ENCODE results near the gene WAS. TPM values are rescaled to one million over a fixed set of nuclear protein-coding genes. Genes with fewer than 3 reads are reported as not detected.
"Not testable (repeated sequence)": the region's sequence is repeated elsewhere in the genome, so short reads cannot be mapped to it uniquely, and the experiment has no call there.

The WAS gene
- total RNA-seq, 2 experiments from 2014 or later: 81.6 to 81.9 TPM

- ChIA-PET CTCF (interaction anchor here (0.8 to 1.6 kb wide), 22 partner anchors 9 to 299 kb away, joined by 3 to 10 read pairs (median 4); partner anchors contain the start of genes PQBP1, SLC35A2 and SUV39H1), POLR2A (interaction anchor here (0.6 kb wide), 1 partner anchor 550 kb away, joined by 3 read pairs; no protein-coding TSS in a partner anchor)
- ATAC-seq: no peak
- no peaks in the 10 kb centered on the region for H3K36me3 Mint-ChIP-seq (ENCODE audit: low read depth)
- no peak overlapping the region for H3K4me3 Mint-ChIP-seq
- H3K27ac Mint-ChIP-seq: no peak overlapping the region
- H3K9me3 Mint-ChIP-seq: no peaks in the 10 kb centered on the region
- peak; percentile 25 for TF ChIP-seq CTCF (IDR thresholded peaks at IDR 0.05)
- no peaks in the 10 kb centered on the region for H3K27me3 Mint-ChIP-seq
- DNase-seq: peak; percentile 43
- H3K4me1 Mint-ChIP-seq (ENCODE audit: low read depth): peaks cover 11% of the 10 kb centered on the region
- intact Hi-C loops (cut with micrococcal nuclease): no loop called here
These were observed 35.3 kb upstream of the WAS start for GRCh38 chrX:48648336-48648751.

- DNase-seq: no peak
- TF ChIP-seq CTCF (IDR thresholded peaks at IDR 0.05): no peak
- Mint-ChIP-seq H3K36me3 (ENCODE audit: low read depth) (no peaks in the 10 kb centered on the region), H3K27me3 (no peaks in the 10 kb centered on the region), H3K4me3 (no peak overlapping the region), H3K4me1 (ENCODE audit: low read depth) (peaks cover 11% of the 10 kb centered on the region), H3K27ac (no peak overlapping the region), H3K9me3 (no peaks in the 10 kb centered on the region)
- intact Hi-C loops (cut with micrococcal nuclease): no loop called here
- CTCF ChIA-PET: interaction anchor here (0.8 to 1.6 kb wide), 8 partner anchors 17 to 298 kb away, joined by 3 to 9 read pairs (median 5); partner anchors contain the start of genes PQBP1 and SUV39H1
- POLR2A ChIA-PET: no interaction called here
- ATAC-seq: no peak
These were observed 34.5 kb upstream of the WAS start for GRCh38 chrX:48649102-48649501.

- H3K9me3 Mint-ChIP-seq; H3K27me3 Mint-ChIP-seq; DNase-seq; intact Hi-C loops (cut with micrococcal nuclease); CTCF ChIA-PET; H3K4me3 Mint-ChIP-seq; H3K36me3 Mint-ChIP-seq (ENCODE audit: low read depth): not testable (repeated sequence)
- ATAC-seq: peak; percentile 7
- Mint-ChIP-seq H3K27ac (peak overlapping the region; percentile 38), H3K4me1 (ENCODE audit: low read depth) (peaks cover 11% of the 10 kb centered on the region)
- POLR2A ChIA-PET: interaction anchor here (0.6 kb wide), 1 partner anchor 25 kb away, joined by 3 read pairs; no protein-coding TSS in a partner anchor
These were observed 31.5 kb upstream of the WAS start for GRCh38 chrX:48652055-48652579.

GRCh38 chrX:48654746-48655145 is 28.9 kb upstream of the WAS start:
- DNase-seq; H3K4me3 Mint-ChIP-seq; H3K9me3 Mint-ChIP-seq; H3K27me3 Mint-ChIP-seq; CTCF ChIA-PET; intact Hi-C loops (cut with micrococcal nuclease); H3K36me3 Mint-ChIP-seq (ENCODE audit: low read depth); POLR2A ChIA-PET; H3K4me1 Mint-ChIP-seq (ENCODE audit: low read depth); ATAC-seq; H3K27ac Mint-ChIP-seq: not testable (repeated sequence)

- DNase-seq; intact Hi-C loops (cut with micrococcal nuclease); H3K4me3 Mint-ChIP-seq; ATAC-seq; H3K27ac Mint-ChIP-seq; H3K4me1 Mint-ChIP-seq (ENCODE audit: low read depth); H3K36me3 Mint-ChIP-seq (ENCODE audit: low read depth); H3K27me3 Mint-ChIP-seq; CTCF ChIA-PET; H3K9me3 Mint-ChIP-seq: not testable (repeated sequence)
- POLR2A ChIA-PET: interaction anchor here (0.7 kb wide), 1 partner anchor 321 kb away, joined by 5 read pairs; no protein-coding TSS in a partner anchor
These were observed 23.9 kb upstream of the WAS start for GRCh38 chrX:48659686-48660085.

GRCh38 chrX:48663241-48663640 is 20.4 kb upstream of the WAS start:
- no peak for TF ChIP-seq CTCF (IDR thresholded peaks at IDR 0.05)
- H3K4me3 Mint-ChIP-seq: no peak overlapping the region
- H3K36me3 Mint-ChIP-seq (ENCODE audit: low read depth): no peaks in the 10 kb centered on the region
- H3K4me1 Mint-ChIP-seq (ENCODE audit: low read depth): peaks cover 6% of the 10 kb centered on the region
- no peaks in the 10 kb centered on the region for H3K27me3 Mint-ChIP-seq
- ATAC-seq (peak; percentile 27), DNase-seq (peak; percentile 9)
- H3K9me3 Mint-ChIP-seq: no peaks in the 10 kb centered on the region
- ChIA-PET POLR2A (interaction anchor here (0.7 to 1.1 kb wide), 2 partner anchors 33 to 328 kb away, joined by 3 to 4 read pairs; partner anchors contain the start of gene SUV39H1), CTCF (interaction anchor here (1.1 kb wide), 1 partner anchor 15 kb away, joined by 4 read pairs; no protein-coding TSS in a partner anchor)
- H3K27ac Mint-ChIP-seq: no peak overlapping the region
- intact Hi-C loops (cut with micrococcal nuclease): no loop called here

Measured in activated CD8-positive, alpha-beta T cell treated with anti-CD3 and anti-CD28 coated beads for 36 hours (primary cell).